Measurements from ENCODE around the gene MAPKAPK2. TPM values are rescaled to one million over a fixed set of nuclear protein-coding genes. Genes with fewer than 3 reads are reported as not detected.

Gene MAPKAPK2
- total and polyA plus RNA-seq, 2 experiments from 2014 or later, result 12.8 to 39.4 TPM

DNA sequence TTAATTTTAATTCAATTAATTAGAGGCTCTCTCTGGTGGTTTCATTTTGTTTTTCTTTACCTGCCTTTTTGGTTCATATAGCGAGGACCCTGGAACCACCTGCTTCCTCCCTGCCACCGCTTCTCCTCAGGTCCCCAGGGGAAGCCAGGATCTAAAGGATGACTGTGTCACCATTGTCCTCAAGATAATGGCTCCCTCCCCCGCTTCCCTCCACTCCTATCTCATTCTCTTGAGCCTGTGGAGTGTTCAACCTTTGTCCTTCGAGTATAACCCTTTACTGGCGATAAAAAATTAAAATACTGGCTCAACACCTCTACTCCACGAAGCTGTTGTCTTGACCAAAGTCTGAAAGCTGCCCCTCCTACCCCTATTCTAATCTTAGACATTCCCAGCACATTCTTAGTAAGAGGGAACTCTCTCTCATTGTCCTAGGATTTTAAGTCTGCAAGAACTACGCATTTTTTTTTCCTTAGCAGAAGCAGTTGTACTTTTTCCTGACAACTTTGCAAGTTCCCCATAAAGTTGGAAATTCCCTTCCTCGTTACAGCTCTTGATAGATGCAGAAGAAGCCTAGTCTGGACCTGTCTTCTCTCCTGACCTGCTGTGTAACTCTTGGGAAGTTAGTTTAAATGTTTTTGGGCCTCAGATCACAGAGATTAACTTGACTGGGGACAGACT, 12.6 kb upstream of the MAPKAPK2 start:
- H4K20me1 ChIP-seq (ENCODE audit: insufficient read depth, poor library complexity, severe bottlenecking), result no peaks in the 10 kb centered on the region
- H2AFZ ChIP-seq, result no peak overlapping the region
- no peak overlapping the region for H3K4me3 ChIP-seq
- peak overlapping the region; percentile 77 for H3K27ac ChIP-seq
- no peaks in the 10 kb centered on the region for H3K36me3 ChIP-seq (replicated peaks; ENCODE audit: insufficient read depth, low read depth)
- H3K27me3 ChIP-seq, result no peaks in the 10 kb centered on the region
- peak; percentile 60 for DNase-seq (ENCODE audit: low spot score)
- H3K79me2 ChIP-seq, result no peaks in the 10 kb centered on the region
- H3K4me1 ChIP-seq (ENCODE audit: insufficient read depth), result peaks cover 25% of the 10 kb centered on the region
- H3K9me2 ChIP-seq (replicated peaks; ENCODE audit: insufficient read depth), result no peaks in the 10 kb centered on the region
- peak overlapping the region; percentile 49 for H3K4me2 ChIP-seq
- 44% methylated on average over 8 of the region's 8 CpGs for WGBS (ENCODE audit: low lambda C conversion rate, missing lambda C conversion rate)
- TF ChIP-seq EZH2phosphoT487 (IDR thresholded peaks at IDR 0.05; ENCODE audit: low read depth, severe bottlenecking, unreplicated experiment) (no peak), EZH2 (IDR thresholded peaks at IDR 0.05; ENCODE audit: borderline replicate concordance) (no peak)
- TF ChIP-seq, protein P1, sequence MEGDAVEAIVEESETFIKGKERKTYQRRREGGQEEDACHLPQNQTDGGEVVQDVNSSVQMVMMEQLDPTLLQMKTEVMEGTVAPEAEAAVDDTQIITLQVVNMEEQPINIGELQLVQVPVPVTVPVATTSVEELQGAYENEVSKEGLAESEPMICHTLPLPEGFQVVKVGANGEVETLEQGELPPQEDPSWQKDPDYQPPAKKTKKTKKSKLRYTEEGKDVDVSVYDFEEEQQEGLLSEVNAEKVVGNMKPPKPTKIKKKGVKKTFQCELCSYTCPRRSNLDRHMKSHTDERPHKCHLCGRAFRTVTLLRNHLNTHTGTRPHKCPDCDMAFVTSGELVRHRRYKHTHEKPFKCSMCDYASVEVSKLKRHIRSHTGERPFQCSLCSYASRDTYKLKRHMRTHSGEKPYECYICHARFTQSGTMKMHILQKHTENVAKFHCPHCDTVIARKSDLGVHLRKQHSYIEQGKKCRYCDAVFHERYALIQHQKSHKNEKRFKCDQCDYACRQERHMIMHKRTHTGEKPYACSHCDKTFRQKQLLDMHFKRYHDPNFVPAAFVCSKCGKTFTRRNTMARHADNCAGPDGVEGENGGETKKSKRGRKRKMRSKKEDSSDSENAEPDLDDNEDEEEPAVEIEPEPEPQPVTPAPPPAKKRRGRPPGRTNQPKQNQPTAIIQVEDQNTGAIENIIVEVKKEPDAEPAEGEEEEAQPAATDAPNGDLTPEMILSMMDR (IDR thresholded peaks at IDR 0.05; ENCODE audit: poor library complexity), result no peak
- no peaks in the 10 kb centered on the region for H3K9me3 ChIP-seq (ENCODE audit: low read depth)

DNA sequence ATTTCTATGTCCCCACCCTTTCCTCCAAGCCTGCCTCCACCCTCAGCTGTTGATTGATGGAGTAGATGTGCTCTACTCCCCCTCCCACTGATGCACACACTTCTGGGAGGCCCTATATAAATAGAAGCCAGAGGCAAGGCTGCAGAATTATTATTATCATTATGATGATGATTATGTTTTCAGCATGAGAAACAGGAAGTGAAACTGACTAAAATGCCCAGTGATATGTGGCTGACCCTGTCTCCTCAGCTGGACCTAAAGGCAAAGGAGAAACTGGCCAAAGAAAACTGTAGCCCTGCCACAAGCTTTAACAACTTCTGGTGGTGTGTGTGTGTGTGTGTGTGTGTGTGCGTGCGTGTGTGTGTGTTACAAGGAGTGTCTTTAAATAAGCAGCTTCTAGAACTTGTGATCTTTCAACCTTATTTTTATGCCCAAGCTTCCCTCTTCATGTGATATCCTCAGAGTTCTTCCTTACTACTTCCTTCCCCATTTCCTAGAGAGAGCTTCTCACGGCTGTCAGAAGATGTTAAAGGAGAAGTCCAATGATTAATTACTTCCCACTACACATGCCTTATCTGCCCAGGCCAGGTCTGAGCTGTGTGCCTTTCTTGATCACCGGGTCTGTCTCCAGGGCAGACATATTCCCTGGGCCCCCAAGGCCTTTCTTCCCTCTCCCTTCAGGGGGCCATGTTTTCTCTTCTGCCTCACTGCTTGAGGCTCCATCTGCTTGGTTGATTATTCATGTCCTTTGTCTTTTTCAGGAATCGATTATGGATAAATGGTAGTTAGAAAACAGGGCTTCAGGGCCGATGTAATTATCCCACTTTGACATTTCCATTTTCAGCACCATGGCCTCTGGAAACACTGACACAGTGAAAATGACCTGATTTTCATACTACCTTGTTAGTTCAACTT, 11.6 kb upstream of the MAPKAPK2 start:
- Histone ChIP-seq H2AFZ (peak overlapping the region; percentile 8), H3K36me3 (replicated peaks; ENCODE audit: insufficient read depth, low read depth) (no peaks in the 10 kb centered on the region), H3K27ac (peak overlapping the region; percentile 77), H3K27me3 (no peaks in the 10 kb centered on the region), H3K9me3 (ENCODE audit: low read depth) (no peaks in the 10 kb centered on the region), H3K4me3 (no peak overlapping the region), H3K4me1 (ENCODE audit: insufficient read depth) (peaks cover 25% of the 10 kb centered on the region), H4K20me1 (ENCODE audit: insufficient read depth, poor library complexity, severe bottlenecking) (no peaks in the 10 kb centered on the region), H3K4me2 (peak overlapping the region; percentile 49), H3K79me2 (no peaks in the 10 kb centered on the region), H3K9me2 (replicated peaks; ENCODE audit: insufficient read depth) (no peaks in the 10 kb centered on the region)
- TF ChIP-seq, protein P1 (IDR thresholded peaks at IDR 0.05; ENCODE audit: poor library complexity), result no peak
- TF ChIP-seq EZH2phosphoT487 (IDR thresholded peaks at IDR 0.05; ENCODE audit: low read depth, severe bottlenecking, unreplicated experiment), result no peak
- no peak for TF ChIP-seq EZH2 (IDR thresholded peaks at IDR 0.05; ENCODE audit: borderline replicate concordance)
- 52% methylated on average over 6 of the region's 6 CpGs for WGBS (ENCODE audit: low lambda C conversion rate, missing lambda C conversion rate)
- no peak for DNase-seq (ENCODE audit: low spot score)

DNA sequence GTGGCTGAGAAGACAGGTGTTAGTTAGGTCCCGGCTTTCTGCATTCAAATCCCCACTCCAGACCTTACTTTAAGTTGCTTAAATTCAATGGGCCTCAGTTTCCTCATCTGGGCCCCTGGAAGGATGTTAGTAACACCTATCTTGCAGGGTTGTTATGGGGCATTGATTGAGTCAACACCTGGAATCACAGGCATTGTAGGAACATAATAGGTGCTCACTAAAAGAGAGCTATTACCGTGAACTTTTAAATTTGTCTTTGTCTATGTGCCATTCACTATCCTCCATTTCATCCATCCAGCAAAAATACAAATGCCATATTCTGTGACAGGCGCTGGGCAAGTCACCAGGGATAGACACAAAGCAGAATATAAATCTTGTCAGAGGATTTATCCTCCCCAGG, 10.5 kb upstream of the MAPKAPK2 start:
- H3K4me2 ChIP-seq, result no peak overlapping the region

More for the DNA sequence above, 10.5 kb upstream of the MAPKAPK2 start:
- Histone ChIP-seq H2AFZ (no peak overlapping the region), H3K27me3 (no peaks in the 10 kb centered on the region), H3K4me3 (no peak overlapping the region), H4K20me1 (ENCODE audit: insufficient read depth, poor library complexity, severe bottlenecking) (no peaks in the 10 kb centered on the region), H3K36me3 (replicated peaks; ENCODE audit: insufficient read depth, low read depth) (no peaks in the 10 kb centered on the region), H3K9me3 (ENCODE audit: low read depth) (no peaks in the 10 kb centered on the region), H3K9me2 (replicated peaks; ENCODE audit: insufficient read depth) (no peaks in the 10 kb centered on the region), H3K27ac (peak overlapping the region; percentile 77), H3K4me1 (ENCODE audit: insufficient read depth) (peaks cover 25% of the 10 kb centered on the region), H3K79me2 (no peaks in the 10 kb centered on the region)
- WGBS (ENCODE audit: low lambda C conversion rate, missing lambda C conversion rate), result 95% methylated on average over 3 of the region's 3 CpGs
- TF ChIP-seq, protein P1 (IDR thresholded peaks at IDR 0.05; ENCODE audit: poor library complexity), result no peak
- TF ChIP-seq EZH2 (IDR thresholded peaks at IDR 0.05; ENCODE audit: borderline replicate concordance) (no peak), EZH2phosphoT487 (IDR thresholded peaks at IDR 0.05; ENCODE audit: low read depth, severe bottlenecking, unreplicated experiment) (no peak)
- DNase-seq (ENCODE audit: low spot score), result no peak

Data from hepatocyte (in vitro differentiated cells).